Activated CD4-positive, alpha-beta T cell treated with anti-CD3 and anti-CD28 coated beads, Interleukin-10, Interleukin-2, amounts not matched to agents 100 ng/mL and 50 ng/mL, durations not matched to agents 16 hours and 8 hours (primary cell): ENCODE measurements around the gene PPFIBP2.
"Not testable (repeated sequence)": the region's sequence is repeated elsewhere in the genome, so short reads cannot be mapped to it uniquely, and the experiment has no call there.

ENCODE experiments used
- DNase-seq: peaks from one replicate; pipeline ENCODE4 v3.0.0-alpha.2; 2020

The PPFIBP2 gene

DNA sequence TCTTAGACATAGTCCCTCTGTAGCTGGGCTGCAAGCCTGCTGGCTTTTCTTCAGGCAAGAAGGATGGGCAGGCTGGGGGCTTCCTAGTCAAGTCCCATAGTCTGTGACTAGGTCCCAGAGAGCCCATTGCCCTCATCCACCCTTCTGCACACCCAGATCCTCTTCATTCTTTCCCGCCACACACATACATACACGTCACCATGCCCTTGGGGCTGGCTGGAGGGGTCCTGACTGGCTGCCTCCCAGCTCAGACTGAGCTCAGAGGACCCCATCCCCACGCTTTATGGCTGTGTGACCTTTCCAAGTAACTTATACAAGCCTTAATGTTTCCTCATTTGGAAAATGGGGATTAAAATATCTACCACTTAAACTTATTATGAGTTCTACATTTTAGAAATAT is 13.5 kb upstream of the PPFIBP2 start:
- no peak for DNase-seq

DNA sequence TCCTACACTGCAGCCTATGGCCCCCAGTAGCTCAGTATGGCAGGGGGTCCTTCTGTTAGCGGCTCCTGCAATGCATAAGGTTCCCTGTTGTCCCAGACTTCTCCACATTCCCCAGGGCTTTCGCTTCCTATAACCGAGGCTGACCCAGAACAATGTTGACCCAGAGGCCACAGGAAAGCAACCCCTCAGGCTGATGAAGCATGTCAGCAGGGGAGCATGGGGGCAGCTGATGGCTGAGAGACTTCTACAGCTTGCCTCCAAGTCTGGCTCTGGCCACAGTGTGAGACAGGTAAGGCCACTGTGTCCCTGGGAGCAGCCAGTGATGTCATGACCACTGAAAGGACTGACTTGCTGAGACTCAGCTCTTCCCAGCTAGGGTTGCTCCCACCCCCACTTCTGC is 12.5 kb upstream of the PPFIBP2 start:
- no peak for DNase-seq

DNA sequence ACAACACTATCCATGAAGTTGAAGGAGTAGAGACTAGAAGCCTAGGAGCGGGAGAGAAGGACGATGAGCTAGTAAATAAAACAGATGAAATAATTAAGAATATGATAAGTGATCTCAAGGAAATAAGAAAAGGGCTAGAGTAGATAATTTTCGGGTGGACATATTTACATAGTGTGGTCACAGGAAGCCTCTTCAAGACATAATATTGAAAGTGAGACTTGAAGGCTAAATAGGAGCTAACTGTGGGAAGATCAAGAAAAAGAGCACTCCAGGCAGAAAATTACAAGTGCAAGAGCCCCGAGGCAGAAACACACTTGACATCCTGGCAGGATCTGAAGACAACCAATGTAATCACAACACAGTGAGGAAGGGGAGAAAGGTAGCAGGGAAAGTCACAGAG is 11.9 kb upstream of the PPFIBP2 start:
- no peak for DNase-seq

DNA sequence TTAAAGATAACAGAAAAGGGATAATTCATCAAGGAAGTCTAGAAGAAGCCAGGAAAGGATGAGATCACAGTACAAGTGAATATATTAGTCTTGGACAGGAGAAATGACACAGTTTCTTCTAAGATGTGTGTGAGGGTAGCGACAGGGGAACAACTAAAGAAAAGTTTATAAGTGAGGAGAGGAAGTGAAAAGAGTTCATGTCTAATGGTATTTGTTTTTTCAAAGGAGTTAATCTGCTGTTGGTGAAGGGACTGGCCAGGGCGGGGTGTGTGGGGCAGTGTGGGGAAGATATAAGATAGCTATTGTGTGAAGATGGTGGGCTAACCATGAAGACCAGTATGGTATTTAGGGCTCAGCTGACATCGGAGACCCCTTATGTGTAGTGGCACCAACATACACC is 7.6 kb upstream of the PPFIBP2 start:
- no peak for DNase-seq

DNA sequence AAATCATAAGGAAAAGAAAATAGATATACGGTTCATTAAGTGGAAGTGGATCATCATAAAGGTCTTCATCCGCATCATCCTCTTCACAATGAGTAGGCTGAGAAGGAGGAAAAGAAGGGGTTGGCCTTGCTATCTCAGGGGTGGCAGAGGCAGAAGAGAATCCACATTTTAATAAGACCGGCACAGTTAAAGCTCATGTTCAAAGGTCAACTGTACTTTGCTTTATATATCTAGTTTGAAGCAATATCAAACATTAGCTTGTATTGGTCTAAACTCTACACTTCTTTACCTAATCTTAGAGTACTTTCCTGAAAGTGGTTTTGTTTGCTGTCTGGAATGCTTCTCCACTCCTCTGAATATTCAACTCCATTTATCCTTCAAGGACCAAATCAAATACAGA is 5.7 kb upstream of the PPFIBP2 start:
- no peak for DNase-seq

DNA sequence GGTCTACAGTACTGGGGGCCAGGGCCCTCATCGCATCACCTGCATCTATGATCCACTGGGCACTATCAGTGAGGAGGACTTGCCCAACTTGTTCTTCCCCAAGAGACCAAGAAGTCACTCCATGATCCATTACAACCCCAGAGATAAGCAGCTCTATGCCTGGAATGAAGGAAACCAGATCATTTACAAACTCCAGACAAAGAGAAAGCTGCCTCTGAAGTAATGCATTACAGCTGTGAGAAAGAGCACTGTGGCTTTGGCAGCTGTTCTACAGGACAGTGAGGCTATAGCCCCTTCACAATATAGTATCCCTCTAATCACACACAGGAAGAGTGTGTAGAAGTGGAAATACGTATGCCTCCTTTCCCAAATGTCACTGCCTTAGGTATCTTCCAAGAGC is 3.8 kb upstream of the PPFIBP2 start:
- DNase-seq = no peak

DNA sequence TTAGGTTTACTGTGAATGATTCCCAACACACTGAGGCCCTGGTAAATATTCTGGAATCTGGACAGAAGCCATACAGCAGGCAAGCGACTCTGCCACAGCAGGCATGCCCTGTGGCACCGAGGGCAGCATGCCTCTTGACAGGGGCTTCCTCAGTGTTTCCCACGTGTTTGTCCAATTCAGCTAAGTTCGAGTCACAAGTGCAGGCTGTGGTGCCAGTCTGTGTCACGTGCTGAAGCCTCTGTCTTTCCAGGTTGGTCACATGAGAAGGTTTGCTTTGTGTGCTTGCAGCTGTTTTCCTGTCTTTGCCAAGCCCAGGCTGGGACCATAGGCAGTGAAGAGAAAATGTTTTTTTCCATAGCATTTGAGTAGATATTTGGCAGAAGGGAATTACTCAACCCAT is 2.4 kb upstream of the PPFIBP2 start:
- DNase-seq = no peak

DNA sequence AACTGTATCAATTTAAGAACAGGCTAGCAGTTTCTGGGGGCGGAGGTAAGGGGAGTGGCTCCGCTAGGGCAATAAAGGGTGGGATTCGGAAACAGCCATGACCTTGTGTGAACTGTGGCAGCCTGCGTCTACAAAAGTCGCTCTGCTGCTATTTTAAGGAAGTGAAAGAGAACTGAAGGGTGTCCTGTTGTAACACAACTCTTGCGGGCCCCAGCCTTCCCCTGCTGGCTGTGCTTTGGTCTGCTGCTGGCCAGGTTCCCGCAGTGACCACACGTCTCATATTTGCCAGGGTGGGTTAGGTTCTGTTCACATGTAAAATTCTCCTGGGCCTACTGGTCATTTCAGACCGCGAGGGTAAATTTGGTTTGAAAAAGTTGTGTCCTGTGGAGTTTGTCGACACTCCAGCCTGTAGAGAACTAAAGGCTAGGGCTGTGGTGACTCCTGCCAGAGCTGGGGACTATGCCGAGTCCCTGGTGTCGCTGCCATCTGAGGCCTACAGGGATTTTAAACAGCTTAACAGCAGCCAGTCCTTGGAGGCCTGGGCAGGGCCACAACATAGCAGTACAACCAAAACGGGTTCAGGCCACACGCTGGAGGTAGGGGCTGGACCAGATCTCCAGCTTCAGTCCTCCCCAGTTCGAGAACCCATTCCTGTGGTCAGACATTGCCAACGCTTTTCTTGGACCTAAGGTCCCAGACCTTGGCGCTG is 1.1 kb upstream of the PPFIBP2 start:
- DNase-seq = no peak

DNA sequence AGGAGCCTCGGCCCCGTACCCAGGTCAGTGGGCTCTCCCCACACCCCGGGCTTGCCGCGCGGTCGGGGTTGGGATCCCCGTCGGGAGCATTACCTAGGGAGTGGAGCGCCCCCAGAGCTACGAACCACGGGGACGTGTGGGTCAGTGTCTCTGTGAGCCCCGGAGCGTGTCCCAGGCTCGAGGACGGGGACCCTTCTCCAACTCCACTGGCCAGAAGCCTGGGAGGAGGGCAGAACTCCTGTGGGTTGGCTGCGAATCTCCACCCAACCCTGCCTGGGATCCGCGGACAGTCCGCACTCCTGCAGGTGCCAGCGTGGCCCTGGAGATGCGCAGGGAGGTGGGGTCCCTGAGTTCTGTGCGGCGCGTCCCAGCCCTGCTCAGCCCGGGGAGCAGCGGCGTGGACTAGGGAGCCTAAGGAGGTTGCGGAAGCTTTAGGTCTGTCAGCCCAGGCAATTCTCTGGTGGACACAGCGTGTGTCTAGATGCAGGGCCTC is 346 bp downstream of the PPFIBP2 start:
- no peak for DNase-seq

DNA sequence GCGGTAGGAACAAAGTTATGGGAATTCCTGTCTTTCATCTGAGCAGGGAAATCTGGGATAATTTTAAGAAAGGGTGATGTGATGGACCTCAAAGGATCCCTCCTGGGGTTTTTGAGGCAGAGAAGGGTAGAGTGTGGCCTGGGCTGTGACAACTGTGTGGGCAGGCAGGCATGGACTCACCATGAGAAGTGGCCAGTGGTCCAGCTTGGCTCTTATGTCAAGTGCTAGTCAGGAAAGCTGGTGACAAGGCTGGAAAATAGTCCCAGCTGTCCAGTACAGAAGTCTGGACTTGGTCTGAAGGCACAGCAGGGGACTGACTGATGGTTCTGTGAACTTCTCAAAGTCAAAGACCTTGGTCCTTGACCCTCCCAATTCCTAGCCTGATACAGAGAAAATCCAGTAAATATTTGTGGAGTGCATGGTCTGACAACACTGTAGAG is 1.7 kb downstream of the PPFIBP2 start:
- DNase-seq = no peak

DNA sequence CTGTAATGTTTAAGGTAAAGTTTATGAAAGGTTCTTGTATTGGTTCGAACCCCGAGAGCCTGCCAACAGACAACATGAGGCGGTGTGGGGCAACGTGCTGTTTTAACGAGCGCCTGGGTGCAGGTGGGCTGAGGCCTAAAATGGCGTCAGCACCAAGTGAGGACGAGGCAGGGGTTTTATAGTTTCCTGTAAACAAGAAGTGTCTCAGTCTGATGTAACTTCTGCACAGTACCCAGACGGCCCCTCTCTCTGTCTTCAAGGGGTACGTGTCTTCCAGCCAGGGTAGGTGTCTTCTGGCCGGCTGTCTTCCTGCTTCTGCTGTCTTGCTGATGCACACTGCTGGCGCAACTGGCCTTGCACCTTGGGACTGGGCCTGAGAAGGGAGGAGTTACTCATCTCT is 2.7 kb downstream of the PPFIBP2 start:
- DNase-seq = no peak

DNA sequence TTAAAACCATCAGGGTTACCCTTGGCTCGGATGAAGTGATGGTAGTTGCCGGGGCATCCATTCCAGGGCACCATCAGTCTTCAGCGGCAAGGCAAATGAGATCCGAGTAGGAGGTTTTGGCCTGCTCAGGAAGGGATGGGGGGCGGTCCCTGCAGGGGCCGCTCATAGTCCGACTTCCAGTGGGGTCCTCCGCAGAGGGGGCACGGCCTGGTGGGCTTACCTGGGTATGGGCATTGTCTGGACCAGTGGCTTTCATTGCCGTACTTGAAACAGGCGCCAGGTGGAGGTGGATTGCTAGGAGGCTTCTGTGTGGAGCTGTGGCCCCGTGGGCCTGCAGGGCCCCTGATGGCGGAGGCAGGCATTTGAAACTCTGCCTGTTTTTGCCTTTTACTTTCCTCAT is 3.9 kb downstream of the PPFIBP2 start:
- DNase-seq = not testable (repeated sequence)

DNA sequence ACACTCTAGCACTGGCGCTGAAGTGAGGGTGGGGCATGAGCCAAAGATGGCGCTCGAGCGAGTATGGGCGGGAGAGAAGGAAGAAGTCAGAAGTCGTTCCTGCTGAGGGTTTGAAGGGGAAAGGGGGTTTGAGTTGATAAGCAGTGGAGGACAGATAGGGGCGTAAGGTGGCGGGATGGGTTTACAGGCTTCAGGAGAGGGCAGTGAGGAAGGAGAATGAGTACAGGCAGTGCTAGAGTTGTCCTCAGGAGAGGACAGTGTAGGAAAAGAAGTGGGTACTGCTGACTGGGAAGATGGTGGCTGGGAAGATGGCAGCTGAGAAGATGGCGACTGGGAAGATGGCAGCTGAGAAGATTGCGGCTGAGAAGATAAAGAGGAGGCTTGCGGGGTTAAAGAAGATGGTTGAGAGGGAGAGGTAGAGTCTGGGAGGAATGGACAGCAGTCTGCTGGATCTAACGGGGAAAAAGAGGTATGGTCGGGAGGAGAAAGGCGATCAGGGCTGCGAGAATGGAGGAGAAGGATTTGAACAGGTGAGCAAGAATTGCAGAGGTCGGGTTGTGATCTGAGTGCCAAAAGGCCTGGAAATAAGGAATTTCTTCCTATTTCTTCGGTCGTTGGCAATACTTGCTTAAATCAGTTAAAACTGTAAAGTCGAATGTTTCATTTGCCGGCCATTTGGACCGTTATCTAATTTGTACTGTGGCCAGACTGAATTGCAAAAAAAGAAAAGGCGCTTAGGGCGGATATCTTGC is 5.2 kb downstream of the PPFIBP2 start:
- no peak for DNase-seq

DNA sequence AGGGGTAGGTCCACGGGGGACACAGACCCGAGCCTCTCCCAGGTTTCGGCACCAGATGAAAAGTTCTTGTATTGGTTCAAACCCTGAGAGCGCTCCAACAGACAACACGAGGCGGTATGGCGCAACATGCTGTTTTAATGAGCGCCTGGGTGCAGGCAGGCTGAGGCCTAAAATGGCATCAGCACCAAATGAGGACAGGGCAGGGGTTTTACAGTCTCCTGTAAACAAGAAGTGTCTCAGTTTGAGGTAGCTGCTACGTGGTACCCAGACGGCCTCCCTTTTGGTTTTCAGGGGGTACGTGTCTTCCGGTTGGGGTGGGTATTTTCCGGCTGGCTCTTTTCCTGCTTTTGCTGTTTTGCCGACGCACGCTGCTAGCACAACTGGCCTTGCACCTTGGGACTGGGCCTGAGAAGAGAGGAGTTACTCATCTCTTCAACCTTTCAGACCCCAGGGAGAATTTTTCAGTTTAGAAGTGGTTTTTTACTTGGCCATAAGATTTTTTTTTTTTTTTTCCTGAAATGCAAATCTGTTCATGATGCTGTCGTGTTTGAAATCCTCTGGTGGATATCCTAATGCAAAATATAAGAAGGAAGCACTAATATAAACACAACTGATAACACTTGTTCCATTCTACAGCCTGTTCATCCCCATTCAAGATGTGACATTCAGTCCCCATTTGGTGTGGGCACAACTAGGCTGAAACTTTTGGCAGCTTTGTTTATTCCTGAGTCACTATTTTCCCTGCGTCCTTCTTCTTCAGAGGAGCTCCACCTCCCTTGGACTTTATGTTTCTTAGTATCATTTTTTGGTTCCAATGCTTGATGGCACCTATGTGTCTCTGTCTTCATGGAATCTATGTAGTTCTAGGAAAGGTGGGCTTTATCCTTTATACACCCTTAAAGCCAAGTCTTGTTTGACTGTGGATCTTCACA is 6.5 kb downstream of the PPFIBP2 start:
- DNase-seq = no peak

DNA sequence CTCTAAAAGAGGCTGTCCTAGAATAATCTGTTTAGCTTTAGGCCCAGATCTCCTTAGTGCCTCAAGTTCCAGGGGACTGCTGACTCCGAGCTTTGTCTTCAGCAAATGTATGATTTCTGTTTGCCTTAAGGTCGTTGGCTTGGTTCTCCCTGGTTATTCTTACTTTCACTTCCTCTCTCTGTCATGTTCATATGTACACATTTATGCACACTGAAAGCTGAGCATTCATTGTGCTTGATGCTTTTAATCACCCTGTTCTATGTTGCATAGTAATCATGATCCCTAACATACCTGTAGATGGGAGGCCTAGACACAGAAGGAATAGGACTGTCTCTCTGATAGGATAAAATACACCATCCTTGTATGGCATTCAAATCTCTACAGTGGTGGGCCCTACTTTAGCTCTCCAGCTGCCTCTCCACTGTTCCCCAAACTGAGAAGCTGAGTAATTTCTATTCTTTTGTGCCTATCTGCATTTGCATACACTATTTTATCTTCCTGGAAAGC is 7.2 kb downstream of the PPFIBP2 start:
- no peak for DNase-seq

DNA sequence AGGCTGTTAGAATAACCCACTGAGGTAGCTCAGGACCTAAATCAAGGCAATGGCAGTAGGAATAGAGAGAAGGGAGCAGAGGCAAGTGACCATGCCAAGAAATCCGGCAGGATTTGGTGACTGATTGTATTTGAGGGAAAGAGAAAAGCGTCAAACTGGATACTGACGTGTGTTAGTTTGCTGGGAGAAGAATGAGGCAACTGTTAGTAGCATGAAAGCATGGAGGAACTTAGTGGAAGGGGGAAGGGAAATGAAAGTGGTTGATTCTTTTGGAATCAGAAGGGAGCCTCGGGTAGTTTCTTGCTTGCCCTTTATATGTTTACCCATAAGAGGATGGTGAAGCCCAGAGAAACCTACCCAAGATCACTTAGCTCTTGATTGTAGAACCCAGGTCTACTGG is 8.3 kb downstream of the PPFIBP2 start:
- no peak for DNase-seq

DNA sequence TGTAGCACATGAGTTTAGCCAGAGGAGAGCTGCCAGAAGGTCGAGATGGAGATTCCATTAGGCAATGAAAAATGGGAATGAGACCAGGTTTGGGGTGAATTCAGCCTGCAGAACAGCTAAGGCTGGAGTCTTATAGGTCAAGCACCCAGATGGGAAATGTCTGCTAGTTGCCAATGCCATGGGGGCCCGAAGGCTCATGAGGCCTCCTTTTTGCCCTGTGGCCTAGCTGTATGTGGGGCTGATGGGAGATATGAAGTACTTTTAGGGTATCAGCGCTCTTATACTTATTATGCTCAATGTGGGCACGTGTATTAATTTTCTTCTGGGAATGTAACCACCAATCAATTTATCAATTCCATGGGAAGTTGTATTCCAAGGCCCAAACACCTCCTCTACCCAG is 8.7 kb downstream of the PPFIBP2 start:
- DNase-seq = no peak

DNA sequence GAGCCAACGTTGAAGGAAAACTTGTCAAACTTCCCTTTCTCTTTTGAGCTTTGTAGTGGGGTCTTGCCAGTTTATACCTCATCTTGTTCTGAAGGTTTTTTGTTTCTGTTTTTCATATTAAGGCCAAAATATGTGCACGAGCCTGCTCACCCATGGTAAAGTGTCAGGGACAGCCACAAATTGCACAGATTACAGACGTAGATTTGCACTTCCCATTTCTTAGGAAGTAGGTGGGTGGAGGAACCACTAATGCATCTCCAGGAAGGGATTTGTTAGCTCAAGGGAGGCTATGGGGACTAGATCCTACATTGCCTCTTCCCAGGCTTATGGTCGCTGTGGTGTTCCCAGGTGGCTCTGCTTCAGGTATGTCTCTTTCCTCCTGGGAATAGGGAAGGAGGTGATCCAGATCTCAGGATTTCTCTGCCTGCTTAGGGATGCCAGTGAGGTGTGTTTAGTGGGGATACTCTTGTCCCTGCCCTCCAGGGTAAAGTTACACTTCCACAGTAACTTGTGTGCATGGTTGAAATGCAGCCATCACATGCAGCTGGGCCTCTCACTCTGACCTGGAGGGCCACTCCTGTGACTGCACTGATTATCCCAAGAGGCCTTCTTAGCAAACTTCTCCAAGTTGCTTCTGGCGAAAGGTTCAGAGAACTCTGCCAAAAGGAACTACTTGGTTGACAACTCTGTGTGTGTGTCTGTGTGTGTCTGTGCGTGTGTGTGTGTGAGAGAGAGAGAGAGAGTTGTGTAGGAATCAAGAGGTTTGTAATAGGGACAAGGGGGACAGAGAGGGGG is 9.8 kb downstream of the PPFIBP2 start:
- DNase-seq = no peak

DNA sequence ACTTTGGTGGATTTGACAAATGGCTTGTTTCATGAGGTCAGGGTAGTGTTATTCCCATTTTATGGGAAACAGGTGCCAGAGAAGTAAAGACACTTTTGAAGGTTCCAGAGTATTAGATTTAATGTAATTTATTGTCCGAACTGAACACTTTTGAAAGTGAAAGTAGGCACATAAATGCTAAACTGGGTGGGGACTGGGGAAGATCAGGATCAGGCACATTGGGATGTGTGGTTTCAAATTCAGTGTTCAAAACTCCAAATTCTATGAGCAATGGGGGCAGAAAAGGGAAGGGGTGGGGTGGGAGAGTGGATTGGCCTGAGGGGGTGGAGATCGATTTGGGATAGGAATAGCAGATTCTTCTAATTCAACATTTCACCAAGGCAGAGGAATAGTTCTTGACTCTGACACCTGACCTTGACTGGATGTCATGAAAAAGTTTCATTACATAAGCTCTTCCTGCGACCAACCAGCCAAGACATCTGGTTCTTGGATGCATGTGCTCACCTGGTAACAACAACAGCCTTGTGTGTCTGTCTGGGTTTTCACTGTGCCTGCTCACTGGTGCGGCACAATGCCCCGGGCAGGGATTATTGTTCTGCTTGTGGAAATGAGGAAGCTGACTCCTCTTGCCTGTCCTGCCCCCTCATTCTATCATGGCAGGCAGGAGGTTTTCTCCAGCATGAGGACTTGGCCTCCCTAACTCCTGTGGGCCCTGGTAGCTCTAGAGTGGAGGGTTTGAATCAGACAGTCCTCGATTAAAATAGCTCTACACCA is 10.8 kb downstream of the PPFIBP2 start:
- DNase-seq = no peak

DNA sequence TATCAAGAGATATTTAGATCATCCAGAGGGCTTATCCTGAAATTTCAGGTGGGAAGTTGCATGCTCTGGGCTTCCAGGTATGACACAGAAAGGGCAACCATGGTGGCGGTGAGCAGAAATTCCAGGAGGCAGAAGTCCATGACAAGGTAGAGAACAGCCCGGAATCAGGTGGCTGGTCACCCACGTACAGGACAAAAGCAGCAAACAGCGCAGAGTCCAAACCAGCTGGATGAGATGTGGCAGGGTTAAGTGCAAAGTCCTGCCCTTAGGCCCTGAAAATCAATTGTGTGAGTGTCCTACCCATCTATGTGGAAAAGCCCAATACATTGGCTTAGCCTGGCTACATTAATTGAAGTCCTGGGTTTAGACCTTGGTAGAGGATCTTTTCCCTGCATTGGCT is 11.6 kb downstream of the PPFIBP2 start:
- DNase-seq = no peak

DNA sequence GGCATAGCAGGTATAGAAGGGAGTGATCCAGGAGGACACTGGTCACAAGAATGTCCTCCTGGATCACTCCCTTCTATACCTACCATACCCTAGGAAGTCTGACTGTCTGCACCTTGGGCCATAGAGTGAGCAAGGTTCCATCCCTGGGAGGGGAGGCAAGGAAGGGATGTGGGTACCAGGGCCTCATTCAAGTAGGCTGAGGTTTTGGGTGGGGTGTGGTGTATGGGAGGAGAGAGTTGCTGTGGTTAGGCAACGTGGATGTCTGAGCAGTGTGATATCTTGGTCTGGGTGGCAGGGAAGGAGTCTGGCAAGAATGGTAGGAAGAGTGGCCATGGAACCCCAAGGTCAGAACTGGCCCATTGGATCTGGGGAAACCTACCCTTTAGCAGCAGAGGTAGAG is 13.2 kb downstream of the PPFIBP2 start:
- peak; percentile 51 for DNase-seq
